ENCODE data around the gene TGFBR2.

Gene TGFBR2

DNA sequence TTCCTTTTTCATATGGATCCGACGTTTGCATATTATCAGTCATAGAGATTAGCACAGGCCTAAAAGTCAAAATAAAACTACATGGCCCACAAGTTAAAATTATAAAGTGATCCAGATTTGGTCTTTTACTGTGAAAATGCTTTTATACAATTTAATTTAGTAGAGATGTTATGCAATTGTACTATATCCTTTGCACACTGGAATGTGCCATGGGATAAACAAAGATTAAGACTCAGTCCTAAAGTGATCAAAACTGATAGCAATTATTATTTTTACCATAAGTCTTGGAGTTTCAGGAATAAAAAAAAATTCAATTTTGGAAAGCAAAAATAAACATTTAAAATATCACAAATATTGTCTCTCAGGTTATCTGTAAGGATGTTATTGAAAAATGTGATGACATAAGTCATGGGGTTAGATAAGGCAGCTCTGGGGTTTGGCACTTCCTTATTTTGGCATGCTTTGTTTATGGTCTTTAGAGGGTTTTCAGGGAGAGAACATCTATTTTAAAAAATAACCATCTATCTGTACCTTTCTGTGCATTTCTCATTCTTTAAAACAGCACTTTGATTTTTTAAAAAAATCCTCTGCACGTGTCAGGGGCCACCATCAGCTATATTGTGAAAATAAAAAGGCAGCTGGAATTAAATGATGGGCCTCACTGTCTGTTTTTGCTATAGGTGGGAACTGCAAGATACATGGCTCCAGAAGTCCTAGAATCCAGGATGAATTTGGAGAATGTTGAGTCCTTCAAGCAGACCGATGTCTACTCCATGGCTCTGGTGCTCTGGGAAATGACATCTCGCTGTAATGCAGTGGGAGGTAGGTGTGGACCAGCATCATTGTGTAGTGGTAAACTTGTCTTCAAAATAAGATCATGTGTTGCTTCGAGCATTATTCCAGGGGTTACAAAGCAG, 67.3 kb downstream of the TGFBR2 start:
- no peaks in the 10 kb centered on the region for H3K36me3 ChIP-seq (ENCODE audit: control insufficient read depth, insufficient read depth, low read length)

GRCh38 chr3:30675006-30675405, 68.6 kb downstream of the TGFBR2 start:
- no peak for TF ChIP-seq CTCF (IDR thresholded peaks at IDR 0.05; ENCODE audit: insufficient read depth, low read length, poor library complexity, severe bottlenecking)
- no peak overlapping the region for H3K4me3 ChIP-seq (replicated peaks; ENCODE audit: low read depth, low read length)
- H3K36me3 ChIP-seq (ENCODE audit: control insufficient read depth, insufficient read depth, low read length), result no peaks in the 10 kb centered on the region
- no peak for DNase-seq (ENCODE audit: extremely low read depth, insufficient read length)
- H3K27me3 ChIP-seq (replicated peaks; ENCODE audit: control insufficient read depth, insufficient read depth, low read length), result no peaks in the 10 kb centered on the region

More for the DNA sequence above, 67.3 kb downstream of the TGFBR2 start:
- TF ChIP-seq CTCF (IDR thresholded peaks at IDR 0.05; ENCODE audit: insufficient read depth, low read length, poor library complexity, severe bottlenecking), result no peak
- no peak for DNase-seq (ENCODE audit: extremely low read depth, insufficient read length)
- Histone ChIP-seq H3K4me3 (replicated peaks; ENCODE audit: low read depth, low read length) (no peak overlapping the region), H3K27me3 (replicated peaks; ENCODE audit: control insufficient read depth, insufficient read depth, low read length) (no peaks in the 10 kb centered on the region)

DNA sequence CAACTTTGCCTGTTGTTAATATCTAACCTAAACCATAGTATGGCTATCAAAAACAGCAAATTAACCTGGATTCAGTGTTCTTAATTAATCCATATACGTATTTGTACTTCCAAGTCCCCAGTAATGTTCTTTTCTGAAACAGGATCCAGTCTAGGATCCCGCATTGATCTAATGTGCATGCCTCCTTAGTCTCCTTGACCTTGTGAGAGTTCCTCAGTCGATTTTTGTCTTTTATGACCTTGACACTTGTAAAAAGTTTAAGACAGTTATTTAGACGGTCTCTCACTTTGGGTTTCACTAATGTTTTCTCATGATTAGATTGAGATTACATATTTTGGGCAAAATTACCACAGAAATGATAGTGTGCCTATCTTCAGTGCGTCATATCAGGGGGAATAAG, 69.4 kb downstream of the TGFBR2 start:
- TF ChIP-seq CTCF (IDR thresholded peaks at IDR 0.05; ENCODE audit: insufficient read depth, low read length, poor library complexity, severe bottlenecking), result no peak
- Histone ChIP-seq H3K36me3 (ENCODE audit: control insufficient read depth, insufficient read depth, low read length) (no peaks in the 10 kb centered on the region), H3K27me3 (replicated peaks; ENCODE audit: control insufficient read depth, insufficient read depth, low read length) (no peaks in the 10 kb centered on the region; the same call in 1 of the 2 replicates), H3K4me3 (replicated peaks; ENCODE audit: low read depth, low read length) (no peak overlapping the region)
- no peak for DNase-seq (ENCODE audit: extremely low read depth, insufficient read length)

GRCh38 chr3:30676424-30677346, 70.3 kb downstream of the TGFBR2 start:
- H3K36me3 ChIP-seq (ENCODE audit: control insufficient read depth, insufficient read depth, low read length), result no peaks in the 10 kb centered on the region

DNA sequence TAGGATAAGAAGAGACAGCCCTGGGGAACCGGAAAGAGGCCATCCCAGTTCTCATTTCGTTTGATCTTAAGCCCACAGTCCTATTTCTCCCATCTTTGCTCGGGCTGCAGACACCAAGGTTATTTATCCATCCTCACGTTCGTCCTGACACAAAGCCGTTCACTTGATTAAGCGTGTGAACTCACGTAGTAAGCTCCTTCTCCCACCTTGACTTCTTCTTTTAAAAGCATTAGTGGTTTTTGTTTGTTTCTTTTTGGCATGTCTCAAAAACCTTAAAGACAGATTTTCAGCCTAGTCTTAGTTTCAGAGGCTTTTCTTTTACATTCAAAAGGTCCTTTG, 70.9 kb downstream of the TGFBR2 start:
- H3K27me3 ChIP-seq (replicated peaks; ENCODE audit: control insufficient read depth, insufficient read depth, low read length), result no peaks in the 10 kb centered on the region; the same call in none of the 2 replicates
- H3K4me3 ChIP-seq (replicated peaks; ENCODE audit: low read depth, low read length), result no peak overlapping the region
- no peaks in the 10 kb centered on the region for H3K36me3 ChIP-seq (ENCODE audit: control insufficient read depth, insufficient read depth, low read length)
- TF ChIP-seq CTCF (IDR thresholded peaks at IDR 0.05; ENCODE audit: insufficient read depth, low read length, poor library complexity, severe bottlenecking), result no peak
- DNase-seq (ENCODE audit: extremely low read depth, insufficient read length), result no peak

More at GRCh38 chr3:30676424-30677346, 70.3 kb downstream of the TGFBR2 start:
- no peak overlapping the region for H3K4me3 ChIP-seq (replicated peaks; ENCODE audit: low read depth, low read length)
- TF ChIP-seq CTCF (IDR thresholded peaks at IDR 0.05; ENCODE audit: insufficient read depth, low read length, poor library complexity, severe bottlenecking), result no peak
- DNase-seq (ENCODE audit: extremely low read depth, insufficient read length), result no peak
- H3K27me3 ChIP-seq (replicated peaks; ENCODE audit: control insufficient read depth, insufficient read depth, low read length), result no peaks in the 10 kb centered on the region; the same call in none of the 2 replicates
